ENCODE measurements around the gene SUSD4. TPM values are rescaled to one million over a fixed set of nuclear protein-coding genes. Genes with fewer than 3 reads are reported as not detected.

SUSD4 gene
- polyA plus RNA-seq, 1 of the 3 experiments (the other 2 are of a cell fraction): 0.31 TPM

GRCh38 chr1:223363057-223363855 is 720 bp downstream of the SUSD4 start:
- no peaks in the 10 kb centered on the region for H4K20me1 ChIP-seq (ENCODE audit: insufficient read depth)
- H3K36me3 ChIP-seq (replicated peaks in 1 of 2; ENCODE audit: control insufficient read depth in 1 of 2, insufficient read depth in 2 of 2, low read length in 1 of 2): no peaks in the 10 kb centered on the region
- H3K4me3 ChIP-seq (ENCODE audit: low read depth in 2 of 2, low read length in 1 of 2): peak overlapping the region; percentile 51 to 54
- TF ChIP-seq MXI1 (IDR thresholded peaks at IDR 0.05; ENCODE audit: low read depth, low read length) (0 out of 2 replicates have a peak, but pooled peaks have one; percentile 25), RFX5 (IDR thresholded peaks at IDR 0.05; ENCODE audit: low read length) (no peak), CHD2 (IDR thresholded peaks at IDR 0.05; ENCODE audit: low read length, partially characterized antibody) (peak; percentile 17)
- H3K27me3 ChIP-seq (ENCODE audit: insufficient read depth): peaks cover 46% of the 10 kb centered on the region
- no peak overlapping the region for H3K9ac ChIP-seq
- H3K79me2 ChIP-seq (ENCODE audit: insufficient read depth): no peaks in the 10 kb centered on the region
- peak overlapping the region; percentile 71; the same call in 1 of the 2 replicates for H2AFZ ChIP-seq (ENCODE audit: low read depth)
- H3K4me1 ChIP-seq (ENCODE audit: control insufficient read depth in 1 of 2, insufficient read depth in 2 of 2, low read depth in 1 of 2, low read length in 1 of 2): peaks cover 0 to 9% of the 10 kb centered on the region in 2 experiments; a peak in 1 of 4 replicates
- DNase-seq: peak; percentile 72
- 3% methylated on average over 29 of the region's 44 CpGs for WGBS (ENCODE audit: low lambda C conversion rate)
- H3K9me2 ChIP-seq: no peaks in the 10 kb centered on the region
- ChIA-PET POLR2A (interaction anchor here (1.3 kb wide), 1 partner anchor 11 kb away, joined by 3 read pairs; no protein-coding TSS in a partner anchor), CTCF (interaction anchor here (1.4 to 3.1 kb wide), 3 partner anchors 26 to 239 kb away, joined by 3 to 10 read pairs (median 4); no protein-coding TSS in a partner anchor)
- no peak overlapping the region for H3K27ac ChIP-seq (ENCODE audit: low read depth in 2 of 2, low read length in 1 of 2)
- no peaks in the 10 kb centered on the region for H3K9me3 ChIP-seq
- no peaks in the 10 kb centered on the region for H3F3A ChIP-seq (replicated peaks; ENCODE audit: insufficient read depth)
- peak overlapping the region; percentile 78 for H3K4me2 ChIP-seq

DNA sequence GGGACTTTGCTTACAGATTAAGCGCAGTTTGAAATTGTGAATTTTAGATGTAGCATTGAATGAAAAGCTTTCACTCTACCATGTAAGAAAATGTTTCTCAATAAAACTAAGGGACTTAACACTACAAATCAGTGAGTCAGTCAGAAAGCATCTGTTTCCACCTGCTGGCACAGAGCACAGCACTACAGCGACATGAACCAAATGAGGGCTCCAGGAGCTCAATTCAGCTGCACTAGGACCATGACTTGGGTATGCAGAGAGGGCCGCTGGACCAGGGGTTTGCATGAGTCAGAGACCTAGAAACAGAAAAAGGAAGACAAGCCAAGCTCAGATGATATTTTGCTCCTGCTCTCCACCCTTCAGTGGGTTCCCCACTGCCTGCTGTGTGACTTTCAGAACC is 5.2 kb downstream of the SUSD4 start:
- POLR2A ChIA-PET: no interaction called here
- 54% methylated on average over 3 of the region's 3 CpGs for WGBS (ENCODE audit: low lambda C conversion rate)
- H3K4me3 ChIP-seq (ENCODE audit: low read depth in 2 of 2, low read length in 1 of 2): no peak overlapping the region
- H3K27me3 ChIP-seq (ENCODE audit: insufficient read depth): peaks cover 31% of the 10 kb centered on the region
- H3K9me3 ChIP-seq: no peaks in the 10 kb centered on the region
- TF ChIP-seq TCF12 (IDR thresholded peaks at IDR 0.05): no peak
- no peak for TF ChIP-seq NFIC (IDR thresholded peaks at IDR 0.05; ENCODE audit: borderline replicate concordance)
- TF ChIP-seq SIN3A (IDR thresholded peaks at IDR 0.05; ENCODE audit: borderline replicate concordance, low read depth, low read length): no peak
- no peaks in the 10 kb centered on the region for H4K20me1 ChIP-seq (ENCODE audit: insufficient read depth)
- peaks cover 0 to 9% of the 10 kb centered on the region in 2 experiments; a peak in 1 of 4 replicates for H3K4me1 ChIP-seq (ENCODE audit: control insufficient read depth in 1 of 2, insufficient read depth in 2 of 2, low read depth in 1 of 2, low read length in 1 of 2)
- H3K79me2 ChIP-seq (ENCODE audit: insufficient read depth): no peaks in the 10 kb centered on the region
- CTCF ChIA-PET: interaction anchor here (0.7 to 1.3 kb wide), 2 partner anchors 225 to 325 kb away, joined by 3 to 5 read pairs; no protein-coding TSS in a partner anchor
- no peak overlapping the region for H2AFZ ChIP-seq (ENCODE audit: low read depth)
- no peaks in the 10 kb centered on the region for H3F3A ChIP-seq (replicated peaks; ENCODE audit: insufficient read depth)
- H3K4me2 ChIP-seq: no peak overlapping the region
- DNase-seq: no peak
- no peak overlapping the region for H3K27ac ChIP-seq (ENCODE audit: low read depth in 2 of 2, low read length in 1 of 2)
- no peaks in the 10 kb centered on the region for H3K9me2 ChIP-seq
- H3K36me3 ChIP-seq (replicated peaks in 1 of 2; ENCODE audit: control insufficient read depth in 1 of 2, insufficient read depth in 2 of 2, low read length in 1 of 2): no peaks in the 10 kb centered on the region
- no peak overlapping the region for H3K9ac ChIP-seq

DNA sequence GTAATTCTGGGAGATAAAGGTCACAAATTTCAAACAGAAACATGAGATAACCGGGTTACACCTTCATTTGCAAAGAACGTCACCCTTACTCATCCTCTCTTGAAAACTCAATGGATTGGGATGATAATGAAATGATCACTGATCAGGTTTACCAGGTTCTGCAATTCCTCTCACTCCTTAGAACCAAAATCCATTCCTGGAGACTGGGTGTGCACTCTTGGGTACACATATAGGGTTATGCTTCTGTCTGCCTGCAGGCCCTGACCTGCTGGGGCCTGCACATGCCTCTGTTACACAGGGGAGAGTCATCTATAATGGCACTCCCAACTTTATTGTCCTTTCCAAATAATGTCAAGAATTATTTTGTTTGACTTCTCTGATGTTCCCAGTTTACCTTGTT is 8.3 kb downstream of the SUSD4 start:
- H3K9me2 ChIP-seq: no peaks in the 10 kb centered on the region
- H3F3A ChIP-seq (replicated peaks; ENCODE audit: insufficient read depth): no peaks in the 10 kb centered on the region
- H4K20me1 ChIP-seq (ENCODE audit: insufficient read depth): no peaks in the 10 kb centered on the region
- ChIA-PET CTCF (interaction anchor here (1.1 to 1.4 kb wide), 2 partner anchors 226 to 232 kb away, joined by 3 to 4 read pairs; no protein-coding TSS in a partner anchor), POLR2A (no interaction called here)
- H3K4me3 ChIP-seq (ENCODE audit: low read depth in 2 of 2, low read length in 1 of 2): no peak overlapping the region
- no peaks in the 10 kb centered on the region for H3K79me2 ChIP-seq (ENCODE audit: insufficient read depth)
- TF ChIP-seq, protein P1, sequence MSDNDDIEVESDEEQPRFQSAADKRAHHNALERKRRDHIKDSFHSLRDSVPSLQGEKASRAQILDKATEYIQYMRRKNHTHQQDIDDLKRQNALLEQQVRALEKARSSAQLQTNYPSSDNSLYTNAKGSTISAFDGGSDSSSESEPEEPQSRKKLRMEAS (IDR thresholded peaks at IDR 0.05; ENCODE audit: low read depth): no peak
- no peaks in the 10 kb centered on the region; a peak in 1 of 4 replicates for H3K4me1 ChIP-seq (ENCODE audit: control insufficient read depth in 1 of 2, insufficient read depth in 2 of 2, low read depth in 1 of 2, low read length in 1 of 2)
- WGBS (ENCODE audit: low lambda C conversion rate): 17% methylated on average over 2 of the region's 2 CpGs
- no peak overlapping the region for H2AFZ ChIP-seq (ENCODE audit: low read depth)
- H3K36me3 ChIP-seq (replicated peaks in 1 of 2; ENCODE audit: control insufficient read depth in 1 of 2, insufficient read depth in 2 of 2, low read length in 1 of 2): no peaks in the 10 kb centered on the region
- no peak overlapping the region for H3K27ac ChIP-seq (ENCODE audit: low read depth in 2 of 2, low read length in 1 of 2)
- no peak overlapping the region for H3K9ac ChIP-seq
- no peak for DNase-seq
- H3K4me2 ChIP-seq: no peak overlapping the region
- peaks cover 31% of the 10 kb centered on the region; the same call in 1 of the 2 replicates for H3K27me3 ChIP-seq (ENCODE audit: insufficient read depth)
- H3K9me3 ChIP-seq: no peaks in the 10 kb centered on the region

All from SK-N-SH (cell line).